HepG2 (cell line): ENCODE results near the gene PCDHGA10. TPM values are rescaled to one million over a fixed set of nuclear protein-coding genes. Genes with fewer than 3 reads are reported as not detected.

ENCODE experiments used
- ATAC-seq: fragments of 200-7000 bp; cut with Tn5 transposase; 3 replicates; pipeline ENCODE4 v1.9.1; 2020; ENCODE audit warnings: mild to moderate bottlenecking, moderate library complexity
- BruUV-seq: library from RNA; stranded (reverse); fragments of 400-500 nt; replicated peaks from 2 replicates; lab custom pipeline; 2021; lab: Mats Ljungman, UMichigan
- CTCF ChIA-PET: fragments of 300-600 bp; formaldehyde crosslinking; extraction: SDS; loops from one replicate; lab custom pipeline; 2021; ENCODE audit warnings: low total read pairs, inconsistent platforms, low intra/inter-chr PET ratio; lab: Yijun Ruan, JAX
- POLR2A ChIA-PET: fragments of 350-600 bp; sonication (Branson Sonifier 250); formaldehyde crosslinking; loops from one replicate; lab custom pipeline; 2020; ENCODE audit warnings: antibody characterized with exemption, inconsistent platforms; lab: Yijun Ruan, JAX
- DNase-seq: peaks from one replicate; pipeline ENCODE4 v3.0.0-alpha.2; 2015; ENCODE audit warnings: low spot score
- FAIRE-seq: peaks from 3 replicates; lab custom pipeline; 2011; peaks lifted over from hg19 to GRCh38; lab: Jason Lieb, UNC
- H2AFZ ChIP-seq: one replicate; pipeline ENCODE4 v1.6.1; 2011; ENCODE audit warnings: low read length, inconsistent platforms
- H3K27ac ChIP-seq: fragments of 300-600 bp; 3 replicates; pipeline ENCODE4 v1.8.0; 2011; ENCODE audit warnings: mixed run types, mild to moderate bottlenecking, mixed read lengths, low read length, inconsistent platforms; ENCODE audit not compliant: insufficient read depth; ENCODE audit errors: extremely low read length
- H3K27me3 ChIP-seq, 2 experiments: fragments of 200-600 bp in 1 of 2; 2 replicates in 1 of 2; 3 replicates in 1 of 2; pipeline versions ENCODE4 v1.6.0 to v1.8.0; 2011; ENCODE audit warnings: low read length in 2 of 2, mild to moderate bottlenecking in 2 of 2, moderate library complexity in 2 of 2, inconsistent platforms in 1 of 2; ENCODE audit not compliant: insufficient read depth in 2 of 2, control insufficient read depth in 1 of 2
- H3K36me3 ChIP-seq, 2 experiments: fragments of 200-600 bp in 1 of 2; replicated peaks in 1 of 2; 2 replicates in 1 of 2; 3 replicates in 1 of 2; pipeline versions ENCODE4 v1.5.1 to v1.8.0; 2011; ENCODE audit warnings: low read length in 2 of 2, inconsistent platforms in 1 of 2; ENCODE audit not compliant: insufficient read depth in 2 of 2, control insufficient read depth in 1 of 2
- H3K4me1 ChIP-seq: 2 replicates; pipeline ENCODE4 v1.5.1; 2012; ENCODE audit warnings: low read length, inconsistent platforms; ENCODE audit not compliant: insufficient read depth
- H3K4me2 ChIP-seq: 2 replicates; pipeline ENCODE4 v1.6.0; 2011; ENCODE audit warnings: low read depth, low read length, inconsistent platforms
- H3K4me3 ChIP-seq, 3 experiments: fragments of 200-600 bp in 1 of 3; sonication (generic), shearing (Covaris generic) in 1 of 3; replicated peaks in 1 of 3; 2 replicates each; pipeline ENCODE4 v1.5.1; 2011 to 2016; ENCODE audit warnings: low read length in 3 of 3, inconsistent platforms in 2 of 3, low read depth in 2 of 3, mild to moderate bottlenecking in 2 of 3, control low read depth in 1 of 3, mixed read lengths in 1 of 3; ENCODE audit not compliant: insufficient read depth in 1 of 3
- H3K79me2 ChIP-seq: one replicate; pipeline ENCODE4 v1.6.1; 2011; ENCODE audit warnings: low read length, inconsistent platforms; ENCODE audit not compliant: insufficient read depth
- H3K9ac ChIP-seq: 2 replicates; pipeline ENCODE4 v1.6.0; 2011; ENCODE audit warnings: mild to moderate bottlenecking, low read depth, low read length, inconsistent platforms; ENCODE audit not compliant: insufficient read depth
- H3K9me3 ChIP-seq: 2 replicates; pipeline ENCODE4 v1.5.1; 2012; ENCODE audit warnings: mild to moderate bottlenecking, low read length
- H4K20me1 ChIP-seq: 2 replicates; pipeline ENCODE4 v1.6.0; 2011; ENCODE audit warnings: inconsistent platforms, mild to moderate bottlenecking, low read length, moderate library complexity; ENCODE audit not compliant: insufficient read depth
- FOXK1 ChIP-seq: sonication (generic); formaldehyde crosslinking; IDR thresholded peaks from 2 replicates; pipeline ENCODE4 v1.4.0; 2020; ENCODE audit warnings: low read depth, missing genetic modification reagents, borderline replicate concordance
- FOXK2 ChIP-seq: fragments of 450-650 bp; IDR thresholded peaks from 2 replicates; pipeline ENCODE4 v1.6.1; 2016
- HOXA9 ChIP-seq: sonication (generic); formaldehyde crosslinking; IDR thresholded peaks from 2 replicates; pipeline ENCODE4 v1.8.1; 2022; ENCODE audit warnings: missing genetic modification reagents, mild to moderate bottlenecking, moderate library complexity, borderline replicate concordance
- MEIS1 ChIP-seq: sonication (generic); formaldehyde crosslinking; IDR thresholded peaks from 2 replicates; pipeline ENCODE4 v1.9.0; 2021; ENCODE audit warnings: mild to moderate bottlenecking, missing genetic modification reagents, moderate library complexity, borderline replicate concordance
- MXD1 ChIP-seq: sonication (generic); formaldehyde crosslinking; IDR thresholded peaks from 2 replicates; pipeline ENCODE4 v1.4.0; 2020; ENCODE audit warnings: mild to moderate bottlenecking, missing genetic modification reagents
- POLR2AphosphoS5 ChIP-seq: IDR thresholded peaks from 2 replicates; pipeline ENCODE4 v1.6.1; 2012; ENCODE audit warnings: low read depth, low read length
- TOE1 ChIP-seq: sonication (generic); formaldehyde crosslinking; IDR thresholded peaks from 2 replicates; pipeline ENCODE4 v1.4.0; 2020; ENCODE audit warnings: mild to moderate bottlenecking, missing genetic modification reagents
- ZBTB49 ChIP-seq: sonication (generic); formaldehyde crosslinking; IDR thresholded peaks from 2 replicates; pipeline ENCODE4 v1.4.0; 2020; ENCODE audit warnings: missing genetic modification reagents, borderline replicate concordance
- ZFP36L2 ChIP-seq: sonication (generic); formaldehyde crosslinking; IDR thresholded peaks from 2 replicates; pipeline ENCODE4 v1.4.0; 2020; ENCODE audit warnings: missing genetic modification reagents
- ZNF343 ChIP-seq: sonication (generic); formaldehyde crosslinking; IDR thresholded peaks from 2 replicates; pipeline ENCODE4 v1.4.0; 2020; ENCODE audit warnings: mild to moderate bottlenecking, missing genetic modification reagents
- ZNF670 ChIP-seq: sonication (generic); formaldehyde crosslinking; IDR thresholded peaks from 2 replicates; pipeline ENCODE4 v1.8.0; 2022; ENCODE audit warnings: mild to moderate bottlenecking, missing genetic modification reagents, borderline replicate concordance
- ZNF674 ChIP-seq: sonication (generic); formaldehyde crosslinking; IDR thresholded peaks from 2 replicates; pipeline ENCODE4 v1.5.0; 2020; ENCODE audit warnings: low read depth, mild to moderate bottlenecking, missing genetic modification reagents
- ZNF713 ChIP-seq: sonication (generic); formaldehyde crosslinking; IDR thresholded peaks from 2 replicates; pipeline ENCODE4 v1.4.0; 2020; ENCODE audit warnings: mild to moderate bottlenecking, missing genetic modification reagents
- ZNF780A ChIP-seq: sonication (generic); formaldehyde crosslinking; IDR thresholded peaks from 2 replicates; pipeline ENCODE4 v1.8.0; 2022; ENCODE audit warnings: mild to moderate bottlenecking, missing genetic modification reagents, moderate library complexity
- ZNF790 ChIP-seq: sonication (generic); formaldehyde crosslinking; IDR thresholded peaks from 2 replicates; pipeline ENCODE4 v1.8.0; 2022; ENCODE audit warnings: missing genetic modification reagents, mild to moderate bottlenecking, borderline replicate concordance
- whole genome bisulfite sequencing: methylation state at CpG from one replicate; pipeline ENCODE4 v1.1.6; 2017; ENCODE audit warnings: low lambda C conversion rate; 5-methylcytosine and 5-hydroxymethylcytosine counted together
- in situ Hi-C: cut with HindIII; loops from 2 replicates; pipeline ENCODE4 v1.10.0; 2017; ENCODE audit warnings: low pct_unique_long_range_greater_than_20kb; ENCODE audit not compliant: extremely low pct_ligation_motif_present
- intact Hi-C: fragments of 100-400 bp; cut with micrococcal nuclease; formaldehyde crosslinking; loops from one replicate; pipeline ENCODE4 v1.10.0; 2022; ENCODE audit not compliant: unreplicated experiment
- polyA plus RNA-seq, 8 experiments: library from polyadenylated mRNA; depleted of rRNA in 3 of 8; stranded (reverse) in 7 of 8; unstranded in 1 of 8; fragments of >200 nt; fragmentation: Illumina TruSeq in 4 of 8; extraction: Trizol in 4 of 8; gene quantifications; 2 replicates each; pipeline versions ENCODE4 v1.2.1 to v1.2.3, GENCODE V29; 2011 to 2016; ENCODE audit warnings: low read depth in 4 of 8, missing spikeins in 1 of 8, mixed read lengths in 1 of 8; ENCODE audit not compliant: insufficient read depth in 1 of 8
- total RNA-seq, 5 experiments: library from RNA; depleted of rRNA; stranded (reverse); fragments of >200 nt; fragmentation: Illumina TruSeq; extraction: Trizol; gene quantifications; 2 replicates each; pipeline ENCODE4 v1.2.3, GENCODE V29; 2016; ENCODE audit warnings: low read depth in 1 of 5

The PCDHGA10 gene
- total and polyA plus RNA-seq, 2 of the 13 experiments (the other 11 are each of a cell fraction or from before 2014, with no cell fraction given), result 0.04 to 0.18 TPM

- Histone ChIP-seq H3K4me2 (no peak overlapping the region), H3K27me3 (no peaks in the 10 kb centered on the region), H2AFZ (no peak overlapping the region), H4K20me1 (no peaks in the 10 kb centered on the region), H3K4me3 (no peak overlapping the region), H3K27ac (no peak overlapping the region), H3K9ac (no peak overlapping the region), H3K79me2 (no peaks in the 10 kb centered on the region), H3K9me3 (peaks cover 51% of the 10 kb centered on the region), H3K36me3 (no peaks in the 10 kb centered on the region), H3K4me1 (peaks cover 5% of the 10 kb centered on the region; the same call in 1 of the 2 replicates)
- DNase-seq (no peak), ATAC-seq (no peak), FAIRE-seq (no peak)
- in situ Hi-C loops (no loop called here), intact Hi-C loops (no loop called here)
- 64% methylated on average over 16 of the region's 21 CpGs for WGBS
- BruUV-seq, result no TSS peak
- ChIA-PET POLR2A (no interaction called here), CTCF (no interaction called here)
- TF ChIP-seq FOXK2 (no peak), ZNF780A (CRISPR knock-in tag) (no peak), MXD1 (CRISPR knock-in tag) (no peak), ZNF670 (CRISPR knock-in tag) (no peak), ZFP36L2 (CRISPR knock-in tag) (no peak), FOXK1 (CRISPR knock-in tag) (no peak), ZNF713 (CRISPR knock-in tag) (no peak), POLR2AphosphoS5 (no peak), ZNF343 (CRISPR knock-in tag) (no peak), MEIS1 (CRISPR knock-in tag) (no peak), ZBTB49 (no peak), HOXA9 (no peak), ZNF790 (CRISPR knock-in tag) (no peak), ZNF674 (CRISPR knock-in tag) (no peak), TOE1 (CRISPR knock-in tag) (no peak)
Observed at GRCh38 chr5:141393267-141393666, 19.5 kb upstream of the PCDHGA10 start.
